HepG2 (cell line): Measurements from ENCODE around the gene ASNS. TPM values are rescaled to one million over a fixed set of nuclear protein-coding genes. Genes with fewer than 3 reads are reported as not detected.
A peak's percentile ranks its signal among the peaks of the same experiment; 100 is the strongest.

ENCODE experiments used
- ESRRA ChIP-seq: sonication (generic); formaldehyde crosslinking; IDR thresholded peaks from 2 replicates; pipeline ENCODE4 v1.5.1; 2020; ENCODE audit warnings: mild to moderate bottlenecking, low read depth, missing genetic modification reagents
- HOMEZ ChIP-seq: IDR thresholded peaks from 2 replicates; pipeline ENCODE4 v1.6.1; 2016; ENCODE audit warnings: low read depth
- KDM2A ChIP-seq: sonication (generic); formaldehyde crosslinking; IDR thresholded peaks from 2 replicates; pipeline ENCODE4 v1.4.0; 2020; ENCODE audit warnings: low read depth, missing genetic modification reagents, borderline replicate concordance
- NFAT5 ChIP-seq: sonication (generic); formaldehyde crosslinking; IDR thresholded peaks from 2 replicates; pipeline ENCODE4 v1.4.0; 2020; ENCODE audit warnings: missing genetic modification reagents
- RXRB ChIP-seq: IDR thresholded peaks from 2 replicates; pipeline ENCODE4 v1.6.1; 2016; ENCODE audit warnings: borderline replicate concordance, missing genetic modification reagents, missing compliant biosample characterization
- TAF1 ChIP-seq: sonication (generic); formaldehyde crosslinking; IDR thresholded peaks from 2 replicates; pipeline ENCODE4 v1.4.0; 2020; ENCODE audit warnings: missing genetic modification reagents
- ZKSCAN8 ChIP-seq: IDR thresholded peaks from 2 replicates; pipeline ENCODE4 v1.6.1; 2016; ENCODE audit warnings: borderline replicate concordance, missing genetic modification reagents, missing compliant biosample characterization
- ZMYM3 ChIP-seq: sonication (generic); formaldehyde crosslinking; IDR thresholded peaks from 2 replicates; pipeline ENCODE4 v1.5.1; 2020; ENCODE audit warnings: mild to moderate bottlenecking, missing genetic modification reagents
- ZNF331 ChIP-seq: sonication (generic); formaldehyde crosslinking; IDR thresholded peaks from 2 replicates; pipeline ENCODE4 v1.4.0; 2020; ENCODE audit warnings: missing genetic modification reagents
- polyA plus RNA-seq, 8 experiments: library from polyadenylated mRNA; depleted of rRNA in 3 of 8; stranded (reverse) in 7 of 8; unstranded in 1 of 8; fragments of >200 nt; fragmentation: Illumina TruSeq in 4 of 8; extraction: Trizol in 4 of 8; gene quantifications; 2 replicates each; pipeline versions ENCODE4 v1.2.1 to v1.2.3, GENCODE V29; 2011 to 2016; ENCODE audit warnings: low read depth in 4 of 8, missing spikeins in 1 of 8, mixed read lengths in 1 of 8; ENCODE audit not compliant: insufficient read depth in 1 of 8
- total RNA-seq, 5 experiments: library from RNA; depleted of rRNA; stranded (reverse); fragments of >200 nt; fragmentation: Illumina TruSeq; extraction: Trizol; gene quantifications; 2 replicates each; pipeline ENCODE4 v1.2.3, GENCODE V29; 2016; ENCODE audit warnings: low read depth in 1 of 5
- TF ChIP-seq, protein P1 (sequence below): sonication (generic); formaldehyde crosslinking; IDR thresholded peaks from 2 replicates; pipeline ENCODE4 v1.4.0; 2020; ENCODE audit warnings: mild to moderate bottlenecking, missing genetic modification reagents
- TF ChIP-seq, protein P2 (sequence below): sonication (generic); formaldehyde crosslinking; IDR thresholded peaks from 2 replicates; pipeline ENCODE4 v1.4.0; 2020; ENCODE audit warnings: mild to moderate bottlenecking, missing genetic modification reagents
- TF ChIP-seq, protein P3 (sequence below): sonication (generic); formaldehyde crosslinking; IDR thresholded peaks from 2 replicates; pipeline ENCODE4 v1.9.0; 2021; ENCODE audit warnings: missing genetic modification reagents, mild to moderate bottlenecking, borderline replicate concordance
- TF ChIP-seq, protein P4 (sequence below): sonication (generic); formaldehyde crosslinking; IDR thresholded peaks from 2 replicates; pipeline ENCODE4 v1.9.0; 2021; ENCODE audit warnings: missing genetic modification reagents, borderline replicate concordance

The ASNS gene
- total and polyA plus RNA-seq, 2 of the 13 experiments (the other 11 are each of a cell fraction or from before 2014, with no cell fraction given): 55.0 to 75.1 TPM

- TF ChIP-seq NFAT5 (no peak; the same call in none of the 2 replicates), ZMYM3 (peak; percentile 12; the same call in 1 of the 2 replicates), ZNF331 (peak; percentile 56; the same call in 1 of the 2 replicates), ESRRA (no peak; the same call in 1 of the 2 replicates), RXRB (CRISPR knock-in tag) (peak; percentile 28; the same call in 1 of the 2 replicates), KDM2A (CRISPR knock-in tag) (peak; percentile 98), ZKSCAN8 (CRISPR knock-in tag) (0 out of 2 replicates have a peak, but pooled peaks have one; percentile 49), HOMEZ (CRISPR knock-in tag) (peak; percentile 56; the same call in 1 of the 2 replicates), TAF1 (peak; percentile 93)
- TF ChIP-seq, protein P1, sequence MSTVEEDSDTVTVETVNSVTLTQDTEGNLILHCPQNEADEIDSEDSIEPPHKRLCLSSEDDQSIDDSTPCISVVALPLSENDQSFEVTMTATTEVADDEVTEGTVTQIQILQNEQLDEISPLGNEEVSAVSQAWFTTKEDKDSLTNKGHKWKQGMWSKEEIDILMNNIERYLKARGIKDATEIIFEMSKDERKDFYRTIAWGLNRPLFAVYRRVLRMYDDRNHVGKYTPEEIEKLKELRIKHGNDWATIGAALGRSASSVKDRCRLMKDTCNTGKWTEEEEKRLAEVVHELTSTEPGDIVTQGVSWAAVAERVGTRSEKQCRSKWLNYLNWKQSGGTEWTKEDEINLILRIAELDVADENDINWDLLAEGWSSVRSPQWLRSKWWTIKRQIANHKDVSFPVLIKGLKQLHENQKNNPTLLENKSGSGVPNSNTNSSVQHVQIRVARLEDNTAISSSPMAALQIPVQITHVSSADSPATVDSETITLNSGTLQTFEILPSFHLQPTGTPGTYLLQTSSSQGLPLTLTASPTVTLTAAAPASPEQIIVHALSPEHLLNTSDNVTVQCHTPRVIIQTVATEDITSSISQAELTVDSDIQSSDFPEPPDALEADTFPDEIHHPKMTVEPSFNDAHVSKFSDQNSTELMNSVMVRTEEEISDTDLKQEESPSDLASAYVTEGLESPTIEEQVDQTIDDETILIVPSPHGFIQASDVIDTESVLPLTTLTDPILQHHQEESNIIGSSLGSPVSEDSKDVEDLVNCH (CRISPR knock-in tag): no peak
- TF ChIP-seq, protein P2, sequence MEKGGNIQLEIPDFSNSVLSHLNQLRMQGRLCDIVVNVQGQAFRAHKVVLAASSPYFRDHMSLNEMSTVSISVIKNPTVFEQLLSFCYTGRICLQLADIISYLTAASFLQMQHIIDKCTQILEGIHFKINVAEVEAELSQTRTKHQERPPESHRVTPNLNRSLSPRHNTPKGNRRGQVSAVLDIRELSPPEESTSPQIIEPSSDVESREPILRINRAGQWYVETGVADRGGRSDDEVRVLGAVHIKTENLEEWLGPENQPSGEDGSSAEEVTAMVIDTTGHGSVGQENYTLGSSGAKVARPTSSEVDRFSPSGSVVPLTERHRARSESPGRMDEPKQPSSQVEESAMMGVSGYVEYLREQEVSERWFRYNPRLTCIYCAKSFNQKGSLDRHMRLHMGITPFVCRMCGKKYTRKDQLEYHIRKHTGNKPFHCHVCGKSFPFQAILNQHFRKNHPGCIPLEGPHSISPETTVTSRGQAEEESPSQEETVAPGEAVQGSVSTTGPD (CRISPR knock-in tag): no peak
- TF ChIP-seq, protein P3, sequence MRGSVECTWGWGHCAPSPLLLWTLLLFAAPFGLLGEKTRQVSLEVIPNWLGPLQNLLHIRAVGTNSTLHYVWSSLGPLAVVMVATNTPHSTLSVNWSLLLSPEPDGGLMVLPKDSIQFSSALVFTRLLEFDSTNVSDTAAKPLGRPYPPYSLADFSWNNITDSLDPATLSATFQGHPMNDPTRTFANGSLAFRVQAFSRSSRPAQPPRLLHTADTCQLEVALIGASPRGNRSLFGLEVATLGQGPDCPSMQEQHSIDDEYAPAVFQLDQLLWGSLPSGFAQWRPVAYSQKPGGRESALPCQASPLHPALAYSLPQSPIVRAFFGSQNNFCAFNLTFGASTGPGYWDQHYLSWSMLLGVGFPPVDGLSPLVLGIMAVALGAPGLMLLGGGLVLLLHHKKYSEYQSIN: no peak
- TF ChIP-seq, protein P4, sequence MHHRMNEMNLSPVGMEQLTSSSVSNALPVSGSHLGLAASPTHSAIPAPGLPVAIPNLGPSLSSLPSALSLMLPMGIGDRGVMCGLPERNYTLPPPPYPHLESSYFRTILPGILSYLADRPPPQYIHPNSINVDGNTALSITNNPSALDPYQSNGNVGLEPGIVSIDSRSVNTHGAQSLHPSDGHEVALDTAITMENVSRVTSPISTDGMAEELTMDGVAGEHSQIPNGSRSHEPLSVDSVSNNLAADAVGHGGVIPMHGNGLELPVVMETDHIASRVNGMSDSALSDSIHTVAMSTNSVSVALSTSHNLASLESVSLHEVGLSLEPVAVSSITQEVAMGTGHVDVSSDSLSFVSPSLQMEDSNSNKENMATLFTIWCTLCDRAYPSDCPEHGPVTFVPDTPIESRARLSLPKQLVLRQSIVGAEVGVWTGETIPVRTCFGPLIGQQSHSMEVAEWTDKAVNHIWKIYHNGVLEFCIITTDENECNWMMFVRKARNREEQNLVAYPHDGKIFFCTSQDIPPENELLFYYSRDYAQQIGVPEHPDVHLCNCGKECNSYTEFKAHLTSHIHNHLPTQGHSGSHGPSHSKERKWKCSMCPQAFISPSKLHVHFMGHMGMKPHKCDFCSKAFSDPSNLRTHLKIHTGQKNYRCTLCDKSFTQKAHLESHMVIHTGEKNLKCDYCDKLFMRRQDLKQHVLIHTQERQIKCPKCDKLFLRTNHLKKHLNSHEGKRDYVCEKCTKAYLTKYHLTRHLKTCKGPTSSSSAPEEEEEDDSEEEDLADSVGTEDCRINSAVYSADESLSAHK (CRISPR knock-in tag): no peak
Observed at GRCh38 chr7:97872025-97872669, at the start of gene ASNS (continued).
